HG03159 (cell line): ENCODE results near the gene SDK1.
"Not testable (repeated sequence)": the region's sequence is repeated elsewhere in the genome, so short reads cannot be mapped to it uniquely, and the experiment has no call there.

Experiments used
- ATAC-seq: cut with Tn5 transposase; IDR thresholded peaks from one replicate; pipeline ENCODE4 v1.9.1; 2021; ENCODE audit warnings: mild to moderate bottlenecking, moderate library complexity; ENCODE audit not compliant: unreplicated experiment

The SDK1 gene

GRCh38 chr7:4203626-4204512, 902.8 kb downstream of the SDK1 start:
- ATAC-seq, result no peak

DNA sequence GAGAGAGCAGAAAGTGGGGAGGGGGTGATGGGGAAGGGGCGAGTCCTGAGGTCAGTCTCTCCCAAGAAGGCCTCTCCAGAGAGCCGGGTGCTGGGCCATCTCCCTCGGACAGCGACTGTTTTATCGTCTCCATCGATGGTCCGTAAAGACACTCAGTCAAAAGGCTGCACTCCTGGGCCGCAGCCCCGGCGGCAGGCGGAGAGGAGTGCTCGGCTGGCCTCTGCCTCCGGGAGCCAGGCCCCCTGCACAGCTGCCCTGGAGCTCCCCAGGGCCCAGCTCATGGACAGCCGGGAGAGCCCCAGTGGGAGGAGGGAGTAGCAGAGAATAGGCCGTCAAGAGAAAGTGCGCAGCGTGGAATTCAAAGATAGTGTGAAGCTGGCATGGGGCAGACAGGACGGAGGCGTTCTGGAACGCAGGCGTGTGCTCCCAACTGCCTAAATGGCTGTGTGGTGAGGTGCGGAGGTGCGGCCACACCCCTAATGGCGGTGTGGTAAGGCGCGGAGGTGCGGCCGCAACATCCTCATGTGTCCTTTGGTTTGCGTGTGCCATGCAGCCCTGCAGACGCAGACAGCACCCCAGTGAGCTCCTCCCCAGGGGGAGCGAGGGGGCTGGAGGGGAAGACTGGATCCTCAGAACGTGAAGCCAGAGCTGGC, 903.6 kb downstream of the SDK1 start:
- ATAC-seq, result no peak

DNA sequence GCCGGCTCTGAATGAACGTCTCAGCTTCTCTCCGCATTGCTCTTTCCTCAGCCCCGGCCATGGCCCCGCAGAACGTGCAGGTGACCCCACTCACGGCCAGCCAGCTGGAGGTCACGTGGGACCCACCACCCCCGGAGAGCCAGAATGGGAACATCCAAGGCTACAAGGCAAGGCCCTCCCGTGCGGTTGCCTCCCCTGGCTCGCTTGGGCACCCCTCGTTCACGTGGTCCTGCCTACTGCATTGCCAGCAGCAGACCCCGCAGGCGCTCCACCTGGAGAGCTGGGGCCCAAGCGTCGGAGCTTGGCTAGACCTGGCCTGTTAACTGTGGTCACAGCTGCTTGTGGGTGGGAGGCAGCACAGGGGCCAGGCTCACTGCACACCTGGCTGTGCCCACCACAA, 904.8 kb downstream of the SDK1 start:
- no peak for ATAC-seq

DNA sequence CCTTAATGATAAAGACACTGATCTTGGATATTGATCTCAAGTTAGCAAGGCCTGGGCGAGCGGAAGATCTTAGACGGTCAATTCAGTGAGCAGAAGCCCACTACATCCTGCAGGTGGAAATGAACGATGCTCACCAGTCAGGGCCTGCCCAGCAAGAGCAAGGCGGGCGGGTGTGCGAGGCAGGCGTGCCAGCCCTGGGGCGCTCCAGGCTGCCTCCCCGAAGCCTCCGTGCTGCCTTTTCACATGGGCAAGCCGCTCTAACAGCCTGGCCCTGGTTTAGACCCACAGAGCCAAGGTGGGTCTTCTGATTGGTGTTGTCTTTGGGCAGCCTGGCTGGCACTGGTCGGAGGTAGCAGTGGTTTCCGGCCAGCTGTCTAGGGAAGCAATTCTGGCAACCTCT, 906.0 kb downstream of the SDK1 start:
- ATAC-seq, result no peak

- no peak for ATAC-seq
Observed at GRCh38 chr7:4208086-4208485, 907.0 kb downstream of the SDK1 start.

DNA sequence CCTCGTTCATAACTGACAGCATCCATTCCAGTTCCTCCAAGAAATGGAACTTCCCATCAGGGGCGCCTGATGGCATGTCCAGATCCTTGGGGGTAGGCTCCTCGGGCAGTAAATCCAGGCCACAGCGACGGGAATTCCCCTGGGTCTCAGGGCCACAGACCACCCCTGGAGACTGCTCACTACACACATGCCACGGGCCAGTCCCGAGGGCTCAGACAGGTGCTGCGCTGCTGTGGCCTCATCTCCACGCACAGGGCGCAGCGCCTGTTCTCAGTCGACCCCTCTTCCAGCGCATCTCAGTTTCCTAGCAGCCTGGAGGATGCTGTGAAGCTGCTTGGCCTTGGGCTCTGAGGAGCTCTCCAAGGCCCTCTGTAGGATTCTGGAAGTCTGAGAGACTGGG, 907.5 kb downstream of the SDK1 start:
- no peak for ATAC-seq

DNA sequence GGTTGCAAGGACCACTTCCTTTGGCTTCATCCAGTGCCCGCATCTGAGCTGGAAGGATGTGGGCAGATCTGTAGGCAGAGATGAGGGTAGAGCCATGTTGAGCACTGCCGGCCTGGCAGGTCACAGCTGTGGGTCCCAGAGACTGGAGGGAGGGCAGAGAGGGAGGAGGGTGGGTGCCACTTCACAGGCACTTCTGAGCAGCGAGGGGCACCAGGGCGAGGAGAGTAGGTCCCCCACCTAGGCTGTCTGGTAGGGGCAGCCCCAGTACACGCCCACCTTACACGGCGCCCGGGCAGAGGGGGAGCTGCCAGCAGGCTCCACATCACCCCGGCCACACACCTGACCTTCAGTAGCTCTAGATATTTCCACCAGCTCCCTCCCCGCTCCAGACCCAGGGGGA, 908.1 kb downstream of the SDK1 start:
- ATAC-seq, result no peak

- no peak for ATAC-seq
Observed at GRCh38 chr7:4209966-4210365, 908.9 kb downstream of the SDK1 start.

- ATAC-seq, result no peak
Observed at GRCh38 chr7:4210821-4211220, 909.8 kb downstream of the SDK1 start.

DNA sequence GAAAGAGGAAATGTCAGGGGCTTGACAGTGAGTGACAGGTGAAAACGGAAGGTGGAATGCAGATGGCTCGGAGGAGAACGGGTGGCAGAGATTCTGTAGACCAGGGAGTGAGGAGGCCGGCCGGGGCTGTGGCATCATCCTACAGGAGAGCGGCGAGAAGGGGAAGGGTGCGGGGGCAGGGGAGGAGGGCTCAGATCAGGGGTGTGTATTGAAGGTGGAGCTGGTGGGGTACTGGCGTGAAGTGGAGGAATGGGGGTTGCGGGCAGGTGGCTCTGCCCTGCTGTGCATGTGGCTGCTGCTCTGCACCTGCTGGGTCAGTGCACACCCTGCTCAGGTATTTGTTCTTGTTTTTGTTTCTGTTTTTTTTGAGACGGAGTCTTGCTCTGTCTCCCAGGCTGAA, 910.2 kb downstream of the SDK1 start:
- no peak for ATAC-seq

- no peak for ATAC-seq
Observed at GRCh38 chr7:4212376-4212775, 911.3 kb downstream of the SDK1 start.

DNA sequence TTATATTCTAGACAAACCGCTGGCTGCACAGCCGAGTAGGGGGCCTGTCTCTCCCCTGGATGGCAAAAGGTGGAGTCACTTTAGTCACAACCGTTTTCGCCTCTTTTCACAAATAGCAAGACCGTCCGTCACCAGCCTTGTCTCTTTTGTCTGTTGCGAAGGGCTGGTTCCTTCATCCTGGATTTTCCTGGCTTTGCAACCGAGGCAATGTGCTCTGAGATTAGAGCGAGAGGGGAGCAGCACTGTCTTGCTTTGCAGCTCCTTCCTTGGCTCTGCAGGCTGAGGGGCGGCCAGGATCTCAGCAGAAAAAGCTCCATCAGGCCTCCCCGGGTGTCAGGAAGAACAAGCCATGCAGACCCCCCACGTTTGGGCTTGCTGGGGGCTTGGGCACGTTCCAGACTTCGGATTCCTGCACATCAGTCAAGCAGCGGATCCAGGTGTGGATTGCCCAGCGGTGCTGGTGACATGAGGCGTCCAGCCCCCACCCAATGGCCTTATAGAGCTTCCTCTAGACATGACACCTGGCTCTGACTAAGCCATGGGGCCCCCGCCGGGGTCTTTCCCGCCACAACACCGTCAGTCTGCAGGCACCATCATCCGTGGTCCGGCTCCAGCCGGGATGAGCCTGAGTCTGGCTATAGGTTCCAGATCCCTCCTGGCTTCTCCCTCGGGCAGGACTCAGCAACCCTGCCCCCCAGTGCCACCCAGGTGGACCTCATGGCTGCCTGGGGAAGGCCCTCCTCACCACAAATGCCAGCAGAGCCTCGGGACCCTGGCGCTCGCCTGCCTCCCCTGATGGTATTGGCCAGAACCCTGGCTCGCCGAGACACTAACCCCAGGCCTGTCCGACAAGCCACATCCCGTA, 913.5 kb downstream of the SDK1 start:
- no peak for ATAC-seq

DNA sequence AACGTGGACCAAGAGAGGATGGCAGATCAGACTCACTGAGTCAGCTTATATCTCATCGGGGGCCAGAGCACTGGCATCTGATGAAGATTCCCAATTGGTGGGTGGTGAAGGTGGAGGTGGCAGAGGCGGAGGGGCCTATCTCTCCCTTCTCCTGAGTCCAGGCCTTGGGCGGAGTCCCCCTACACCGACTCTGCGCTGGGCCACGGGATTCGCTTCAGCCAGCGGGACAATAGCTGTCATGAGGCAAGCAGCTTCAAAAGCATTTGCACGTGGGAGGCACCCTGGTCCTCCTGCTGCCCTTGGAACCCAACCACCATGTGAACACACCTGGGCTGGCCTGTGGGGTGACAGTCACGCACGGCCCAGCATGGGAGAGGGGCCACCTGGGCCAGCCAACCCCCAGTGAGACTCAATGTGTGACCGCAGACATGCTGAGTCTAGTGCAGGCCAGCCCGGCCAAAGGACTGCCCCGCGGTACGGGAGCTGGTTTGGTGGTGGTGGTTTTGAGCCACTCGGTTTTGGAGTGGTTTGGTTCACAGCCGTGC, 914.2 kb downstream of the SDK1 start:
- no peak for ATAC-seq

DNA sequence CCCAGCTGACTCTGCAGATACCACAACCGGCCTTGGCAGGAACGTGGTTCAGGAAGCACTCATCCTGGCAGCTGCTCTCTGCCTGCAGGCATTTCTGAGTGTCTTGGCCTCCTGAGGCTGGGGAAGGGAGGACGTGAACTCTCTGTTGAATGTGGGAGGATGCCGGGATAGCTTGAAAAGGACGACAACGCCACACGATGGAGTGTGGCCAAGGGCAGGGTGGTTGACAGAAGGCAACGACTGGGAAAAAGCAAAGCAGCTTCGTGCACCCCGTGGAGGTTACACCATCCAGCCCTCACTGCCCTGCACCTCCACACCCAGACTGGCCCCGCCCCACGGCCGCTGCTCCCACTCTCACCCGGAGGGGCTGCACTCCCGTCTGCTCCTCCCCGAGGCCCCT, 915.0 kb downstream of the SDK1 start:
- ATAC-seq, result no peak

- ATAC-seq, result not testable (repeated sequence)
Observed at GRCh38 chr7:4217126-4217660, 916.1 kb downstream of the SDK1 start.

DNA sequence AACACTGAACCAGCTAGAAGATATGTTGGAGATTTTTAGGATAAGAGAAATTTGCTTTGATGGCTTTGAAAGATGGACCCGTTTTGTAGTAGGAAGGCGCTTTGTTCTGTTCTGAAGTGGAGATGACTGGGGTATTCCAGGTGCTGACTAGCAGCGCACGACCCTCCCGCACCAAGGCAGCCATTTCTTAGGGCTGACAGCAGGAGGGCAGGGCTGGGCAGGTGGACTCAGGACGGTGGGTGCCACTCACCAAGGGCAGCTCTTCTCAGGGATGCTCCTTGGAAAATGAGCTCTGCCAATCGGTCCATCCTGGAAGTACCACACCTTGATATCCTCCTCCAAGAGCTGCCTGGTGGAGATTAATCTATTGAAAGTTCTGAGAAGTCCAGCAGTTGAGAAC, 917.4 kb downstream of the SDK1 start:
- ATAC-seq, result no peak

DNA sequence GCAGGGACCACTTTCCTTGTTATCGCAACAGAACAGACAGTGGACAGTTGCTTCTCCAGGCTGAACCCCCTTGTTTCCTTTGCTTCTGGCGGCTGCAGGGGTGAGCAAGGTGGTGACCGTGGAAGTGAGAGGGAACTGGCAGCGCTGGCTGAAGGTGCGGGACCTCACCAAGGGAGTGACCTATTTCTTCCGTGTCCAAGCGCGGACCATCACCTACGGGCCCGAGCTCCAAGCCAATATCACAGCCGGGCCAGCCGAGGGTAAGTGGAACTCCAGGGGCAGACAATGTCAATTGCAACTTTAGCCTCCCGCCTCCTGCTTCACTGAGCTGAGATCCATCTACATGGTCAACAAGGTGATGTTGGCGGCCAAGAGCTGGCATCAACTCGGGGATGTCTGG, 919.0 kb downstream of the SDK1 start:
- ATAC-seq, result no peak

GRCh38 chr7:4221043-4221442, 920.0 kb downstream of the SDK1 start:
- no peak for ATAC-seq

- no peak for ATAC-seq
Observed at GRCh38 chr7:4222676-4223075, 921.6 kb downstream of the SDK1 start.

GRCh38 chr7:4225361-4225771, 924.3 kb downstream of the SDK1 start:
- ATAC-seq, result no peak
